GM18870 (cell line): Measurements from ENCODE around the gene FITM2.
"Not testable (repeated sequence)": the region's sequence is repeated elsewhere in the genome, so short reads cannot be mapped to it uniquely, and the experiment has no call there.

Experiments
- ATAC-seq: cut with Tn5 transposase; IDR thresholded peaks from one replicate; pipeline ENCODE4 v1.9.1; 2021; ENCODE audit warnings: moderate library complexity; ENCODE audit not compliant: unreplicated experiment

Gene FITM2

GRCh38 chr20:44334306-44334705, 23.3 kb upstream of the FITM2 start:
- ATAC-seq: no peak

- no peak for ATAC-seq
These were observed 20.2 kb upstream of the FITM2 start for GRCh38 chr20:44331201-44331600.

GRCh38 chr20:44328428-44328827, 17.4 kb upstream of the FITM2 start:
- ATAC-seq: no peak

- not testable (repeated sequence) for ATAC-seq
These were observed 16.7 kb upstream of the FITM2 start for GRCh38 chr20:44327748-44328147.

- no peak for ATAC-seq
These were observed 15.6 kb upstream of the FITM2 start for GRCh38 chr20:44326391-44327159.

GRCh38 chr20:44324343-44324742, 13.3 kb upstream of the FITM2 start:
- ATAC-seq: no peak

- no peak for ATAC-seq
These were observed 8.9 kb upstream of the FITM2 start for GRCh38 chr20:44319839-44320422.

- ATAC-seq: no peak
These were observed 3.9 kb upstream of the FITM2 start for GRCh38 chr20:44314870-44315269.

GRCh38 chr20:44309763-44310663, 989 bp downstream of the FITM2 start:
- ATAC-seq: no peak

- no peak for ATAC-seq
These were observed 4.1 kb downstream of the FITM2 start for GRCh38 chr20:44306927-44307326.

- no peak for ATAC-seq
These were observed 6.6 kb downstream of the FITM2 start for GRCh38 chr20:44304383-44304782.

- ATAC-seq: no peak
These were observed 8.3 kb downstream of the FITM2 start for GRCh38 chr20:44302736-44303135.

- no peak for ATAC-seq
These were observed 8.9 kb downstream of the FITM2 start for GRCh38 chr20:44302026-44302669.

- no peak for ATAC-seq
These were observed 9.7 kb downstream of the FITM2 start for GRCh38 chr20:44301285-44301684.

- not testable (repeated sequence) for ATAC-seq
These were observed 11.9 kb downstream of the FITM2 start for GRCh38 chr20:44299011-44299535.

- ATAC-seq: no peak
These were observed 13.3 kb downstream of the FITM2 start for GRCh38 chr20:44297721-44298120.

GRCh38 chr20:44296011-44296410, 15.0 kb downstream of the FITM2 start:
- ATAC-seq: no peak

- ATAC-seq: no peak
These were observed 19.2 kb downstream of the FITM2 start for GRCh38 chr20:44291754-44292153.

GRCh38 chr20:44288252-44288651, 22.8 kb downstream of the FITM2 start:
- ATAC-seq: no peak

GRCh38 chr20:44287272-44288097, 23.5 kb downstream of the FITM2 start:
- no peak for ATAC-seq
